Activated T-helper 2 cell treated with anti-CD3 and anti-CD28 coated beads, Interferon-gamma antibody, Interleukin-2, Interleukin-4, amounts not matched to agents 10 μg/mL and 5 μg/mL and 100 μg/mL, durations not matched to agents 14 hours and 24 hours and 36 hours (primary cell): Measurements from ENCODE around the gene C10orf90. TPM values are rescaled to one million over a fixed set of nuclear protein-coding genes. Genes with fewer than 3 reads are reported as not detected.

Experiments used
- DNase-seq: peaks from one replicate; pipeline ENCODE4 v3.0.0; 2021; ENCODE audit warnings: low spot score
- H3K27ac Mint-ChIP-seq: one replicate; pipeline ENCODE4 v1.8.0; 2021; ENCODE audit warnings: mixed read lengths
- H3K27me3 Mint-ChIP-seq: one replicate; pipeline ENCODE4 v1.8.0; 2021; ENCODE audit warnings: low read depth, mixed read lengths
- H3K36me3 Mint-ChIP-seq: one replicate; pipeline ENCODE4 v1.8.0; 2021; ENCODE audit warnings: low read depth, mixed read lengths
- H3K4me1 Mint-ChIP-seq: one replicate; pipeline ENCODE4 v1.8.0; 2021; ENCODE audit warnings: low read depth, mixed read lengths
- H3K4me3 Mint-ChIP-seq: one replicate; pipeline ENCODE4 v1.8.0; 2021; ENCODE audit warnings: low read depth, mild to moderate bottlenecking, moderate library complexity, mixed read lengths
- H3K9me3 Mint-ChIP-seq: one replicate; pipeline ENCODE4 v1.8.0; 2021; ENCODE audit warnings: mixed read lengths
- intact Hi-C: fragments of 100-400 bp; cut with micrococcal nuclease; formaldehyde crosslinking; loops from one replicate; pipeline ENCODE4 v1.15.1; 2023
- total RNA-seq: library from RNA; stranded (reverse); gene quantifications from 2 replicates; pipeline ENCODE4 v1.2.3, GENCODE V29; 2022

Gene C10orf90
- not detected in 2 replicates for total RNA-seq

DNA sequence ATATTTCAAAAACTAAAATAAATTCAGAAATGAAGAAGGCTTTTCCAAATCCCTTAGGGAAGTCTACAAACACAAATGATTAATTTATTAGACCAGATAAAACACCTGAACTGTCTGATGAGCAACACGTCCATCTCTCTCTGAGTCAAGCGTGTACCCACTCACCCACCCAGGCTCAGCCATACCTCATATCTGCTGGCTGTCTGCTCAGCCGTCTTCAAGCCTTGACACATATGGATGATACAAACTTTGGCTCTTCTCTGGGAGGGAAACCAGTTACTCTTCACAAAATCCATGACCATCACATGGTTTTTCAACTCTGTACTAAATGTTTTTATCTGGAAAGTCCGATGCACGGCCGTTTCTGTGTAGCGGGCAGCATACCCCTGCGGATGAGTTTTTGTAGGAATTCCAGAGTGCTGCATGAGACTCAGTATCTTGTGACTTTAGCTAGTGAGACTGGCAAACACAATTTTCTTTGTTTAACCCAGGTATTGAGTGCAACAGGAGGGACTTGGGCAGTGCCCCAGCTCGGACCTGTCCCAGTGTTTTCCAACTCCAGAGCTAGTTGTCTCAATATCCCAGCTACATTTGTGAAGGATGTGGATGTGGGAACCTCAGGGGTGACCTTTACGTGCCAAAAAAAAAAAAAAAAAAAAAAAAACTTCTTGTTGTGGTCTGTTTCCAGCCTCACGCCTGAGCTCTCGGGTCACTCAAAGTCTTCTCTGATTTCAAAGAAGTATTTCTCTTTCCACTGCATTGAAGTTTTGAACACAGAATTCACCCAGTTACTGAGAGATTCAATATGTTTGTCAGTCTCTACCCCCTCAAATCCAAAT is at the start of gene C10orf90:
TSS of gene C10orf90 (minus strand) at position 638 of the 839 bp plus-strand sequence. CDS start at position 425, 213 bp downstream.
- H3K4me3 Mint-ChIP-seq, result no peak within 1 kb of the TSS
- H3K27ac Mint-ChIP-seq, result no peak within 1 kb of the TSS
- H3K4me1 Mint-ChIP-seq, result no peaks in the 10 kb centered on the region
- intact Hi-C loops, result no loop called here
- H3K27me3 Mint-ChIP-seq, result no peaks in the 10 kb centered on the region
- no peak for DNase-seq
- H3K9me3 Mint-ChIP-seq, result peaks cover 12% of the 10 kb centered on the region
- no peaks in the 10 kb centered on the region for H3K36me3 Mint-ChIP-seq

DNA sequence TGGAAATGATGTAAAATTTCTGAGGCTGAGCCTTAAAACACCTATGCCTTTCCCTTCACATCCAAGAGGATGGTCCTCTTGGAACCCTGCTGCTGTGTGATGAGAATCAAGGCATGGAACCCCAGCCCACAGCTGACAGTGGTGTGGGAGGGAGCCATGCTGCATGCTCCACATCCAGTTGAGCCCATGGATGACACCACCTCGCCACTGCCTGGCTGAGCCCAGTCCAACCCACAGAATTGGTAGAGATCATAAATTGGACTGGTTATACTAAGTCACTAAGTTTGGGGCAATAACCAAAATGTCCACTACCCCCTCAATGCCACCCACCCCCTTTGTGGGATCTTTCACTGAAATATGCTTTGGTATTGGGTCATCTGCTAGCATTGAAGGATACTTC is 45.9 kb upstream of the C10orf90 start:
- Mint-ChIP-seq H3K9me3 (no peaks in the 10 kb centered on the region), H3K27me3 (no peaks in the 10 kb centered on the region), H3K4me1 (no peaks in the 10 kb centered on the region), H3K36me3 (no peaks in the 10 kb centered on the region), H3K4me3 (no peak overlapping the region), H3K27ac (no peak overlapping the region)
- intact Hi-C loops, result no loop called here
- no peak for DNase-seq

GRCh38 chr10:126713594-126713993 is 43.1 kb upstream of the C10orf90 start:
- Mint-ChIP-seq H3K9me3 (no peaks in the 10 kb centered on the region), H3K4me3 (no peak overlapping the region), H3K27me3 (no peaks in the 10 kb centered on the region), H3K36me3 (no peaks in the 10 kb centered on the region), H3K27ac (no peak overlapping the region), H3K4me1 (no peaks in the 10 kb centered on the region)
- intact Hi-C loops, result no loop called here
- no peak for DNase-seq

GRCh38 chr10:126712681-126713080 is 42.2 kb upstream of the C10orf90 start:
- no peaks in the 10 kb centered on the region for H3K4me1 Mint-ChIP-seq
- no peak overlapping the region for H3K4me3 Mint-ChIP-seq
- no peaks in the 10 kb centered on the region for H3K36me3 Mint-ChIP-seq
- H3K9me3 Mint-ChIP-seq, result no peaks in the 10 kb centered on the region
- no peak overlapping the region for H3K27ac Mint-ChIP-seq
- no peaks in the 10 kb centered on the region for H3K27me3 Mint-ChIP-seq
- intact Hi-C loops, result no loop called here
- no peak for DNase-seq

GRCh38 chr10:126705951-126706565 is 35.6 kb upstream of the C10orf90 start:
- no peaks in the 10 kb centered on the region for H3K9me3 Mint-ChIP-seq
- H3K27me3 Mint-ChIP-seq, result no peaks in the 10 kb centered on the region
- no peak for DNase-seq
- no peaks in the 10 kb centered on the region for H3K36me3 Mint-ChIP-seq
- H3K27ac Mint-ChIP-seq, result no peak overlapping the region
- no peak overlapping the region for H3K4me3 Mint-ChIP-seq
- intact Hi-C loops, result no loop called here
- no peaks in the 10 kb centered on the region for H3K4me1 Mint-ChIP-seq

DNA sequence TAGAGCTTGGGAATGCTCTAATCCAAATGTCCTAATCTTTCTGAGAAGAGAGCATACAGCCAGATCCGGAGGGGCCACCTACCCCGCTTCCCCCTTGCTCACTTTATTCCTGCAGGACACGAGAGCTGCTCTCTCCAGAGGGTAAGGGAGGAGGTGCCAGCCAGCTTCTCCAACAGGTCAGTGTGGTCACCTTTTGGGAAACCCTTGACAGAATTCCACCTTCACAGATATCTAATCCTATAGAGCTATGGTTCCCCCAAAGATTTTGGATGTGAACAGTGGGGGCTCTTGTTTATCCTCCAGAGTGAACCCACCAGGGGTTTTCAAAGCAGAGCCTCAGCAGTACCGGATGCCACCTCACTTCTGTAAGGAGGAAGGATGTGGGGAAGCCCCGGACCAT is 34.6 kb upstream of the C10orf90 start:
- DNase-seq, result no peak
- no peaks in the 10 kb centered on the region for H3K9me3 Mint-ChIP-seq
- H3K36me3 Mint-ChIP-seq, result no peaks in the 10 kb centered on the region
- H3K27ac Mint-ChIP-seq, result no peak overlapping the region
- no peak overlapping the region for H3K4me3 Mint-ChIP-seq
- H3K27me3 Mint-ChIP-seq, result no peaks in the 10 kb centered on the region
- no peaks in the 10 kb centered on the region for H3K4me1 Mint-ChIP-seq
- intact Hi-C loops, result no loop called here

DNA sequence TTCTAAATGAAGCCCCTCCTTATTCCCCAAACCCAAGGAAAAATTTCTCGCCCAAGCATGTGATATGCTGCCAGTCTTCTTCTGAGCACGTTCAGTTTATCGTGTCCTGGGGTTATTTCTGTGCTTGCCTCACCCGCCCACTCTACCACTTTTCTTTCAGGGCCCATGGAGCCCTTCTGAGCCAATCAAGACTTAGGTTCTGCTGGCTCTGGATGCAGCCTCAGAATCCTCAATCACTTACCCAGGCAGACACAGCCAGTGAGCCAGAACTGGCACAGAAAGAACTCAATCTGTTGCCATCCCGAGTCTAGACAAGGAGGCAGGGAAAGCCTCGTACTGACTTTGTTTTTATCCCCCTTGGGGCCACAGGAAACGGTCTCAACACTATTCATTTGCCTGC is 34.2 kb upstream of the C10orf90 start:
- intact Hi-C loops, result no loop called here
- H3K4me1 Mint-ChIP-seq, result no peaks in the 10 kb centered on the region
- DNase-seq, result no peak
- no peaks in the 10 kb centered on the region for H3K36me3 Mint-ChIP-seq
- H3K9me3 Mint-ChIP-seq, result no peaks in the 10 kb centered on the region
- H3K27me3 Mint-ChIP-seq, result no peaks in the 10 kb centered on the region
- H3K4me3 Mint-ChIP-seq, result no peak overlapping the region
- no peak overlapping the region for H3K27ac Mint-ChIP-seq

DNA sequence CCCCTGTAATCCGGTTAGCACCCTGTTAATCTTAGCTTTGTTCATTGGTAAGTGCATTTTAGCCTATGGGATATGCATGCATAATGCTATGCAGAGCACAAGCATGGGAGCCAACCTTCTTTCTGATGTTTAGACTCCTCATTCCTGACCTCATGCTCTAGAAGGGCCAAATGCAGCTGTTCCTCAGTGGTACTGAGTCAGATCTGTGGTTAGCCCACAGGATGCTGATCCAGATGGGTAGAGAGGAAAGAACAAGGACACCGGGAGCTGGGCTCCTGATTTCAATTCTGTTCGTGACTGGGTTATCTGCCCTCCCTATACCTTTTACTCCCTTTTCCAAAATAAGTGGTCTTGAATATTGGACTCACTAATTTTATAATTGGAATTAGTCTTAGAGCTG is 31.7 kb upstream of the C10orf90 start:
- no peaks in the 10 kb centered on the region for H3K36me3 Mint-ChIP-seq
- H3K27me3 Mint-ChIP-seq, result no peaks in the 10 kb centered on the region
- no peak overlapping the region for H3K4me3 Mint-ChIP-seq
- intact Hi-C loops, result no loop called here
- no peak for DNase-seq
- H3K4me1 Mint-ChIP-seq, result no peaks in the 10 kb centered on the region
- H3K27ac Mint-ChIP-seq, result no peak overlapping the region
- H3K9me3 Mint-ChIP-seq, result no peaks in the 10 kb centered on the region

- intact Hi-C loops, result no loop called here
- no peak overlapping the region for H3K4me3 Mint-ChIP-seq
- no peak overlapping the region for H3K27ac Mint-ChIP-seq
- no peaks in the 10 kb centered on the region for H3K36me3 Mint-ChIP-seq
- DNase-seq, result no peak
- H3K4me1 Mint-ChIP-seq, result no peaks in the 10 kb centered on the region
- no peaks in the 10 kb centered on the region for H3K27me3 Mint-ChIP-seq
- H3K9me3 Mint-ChIP-seq, result no peaks in the 10 kb centered on the region
Measured at GRCh38 chr10:126701526-126701925, 31.0 kb upstream of the C10orf90 start.

DNA sequence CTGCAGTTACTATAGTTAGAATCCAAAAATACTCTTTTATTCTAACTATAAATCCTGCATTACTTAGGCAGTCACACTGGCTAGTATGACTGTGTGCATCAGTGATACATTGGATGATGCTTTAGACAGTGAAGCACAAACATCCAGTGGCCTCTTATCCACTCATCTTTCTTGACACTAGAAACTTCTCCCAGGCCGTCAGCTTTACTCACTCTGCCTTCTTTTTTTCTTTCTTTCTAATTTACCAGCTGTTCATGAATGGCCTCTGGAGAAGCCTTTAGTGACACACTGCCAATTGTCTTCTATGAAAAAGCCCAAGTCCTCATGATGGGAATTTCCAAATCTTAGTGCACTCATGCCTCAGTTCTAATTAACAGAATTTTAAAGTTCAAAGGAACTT is 26.2 kb upstream of the C10orf90 start:
- no peak for DNase-seq
- no peak overlapping the region for H3K4me3 Mint-ChIP-seq
- no peaks in the 10 kb centered on the region for H3K27me3 Mint-ChIP-seq
- no peak overlapping the region for H3K27ac Mint-ChIP-seq
- H3K4me1 Mint-ChIP-seq, result no peaks in the 10 kb centered on the region
- intact Hi-C loops, result no loop called here
- H3K9me3 Mint-ChIP-seq, result no peaks in the 10 kb centered on the region
- no peaks in the 10 kb centered on the region for H3K36me3 Mint-ChIP-seq

- no peaks in the 10 kb centered on the region for H3K27me3 Mint-ChIP-seq
- intact Hi-C loops, result no loop called here
- H3K27ac Mint-ChIP-seq, result no peak overlapping the region
- no peak overlapping the region for H3K4me3 Mint-ChIP-seq
- H3K4me1 Mint-ChIP-seq, result no peaks in the 10 kb centered on the region
- H3K36me3 Mint-ChIP-seq, result no peaks in the 10 kb centered on the region
- DNase-seq, result no peak
- H3K9me3 Mint-ChIP-seq, result no peaks in the 10 kb centered on the region
Measured at GRCh38 chr10:126691456-126691855, 21.0 kb upstream of the C10orf90 start.

DNA sequence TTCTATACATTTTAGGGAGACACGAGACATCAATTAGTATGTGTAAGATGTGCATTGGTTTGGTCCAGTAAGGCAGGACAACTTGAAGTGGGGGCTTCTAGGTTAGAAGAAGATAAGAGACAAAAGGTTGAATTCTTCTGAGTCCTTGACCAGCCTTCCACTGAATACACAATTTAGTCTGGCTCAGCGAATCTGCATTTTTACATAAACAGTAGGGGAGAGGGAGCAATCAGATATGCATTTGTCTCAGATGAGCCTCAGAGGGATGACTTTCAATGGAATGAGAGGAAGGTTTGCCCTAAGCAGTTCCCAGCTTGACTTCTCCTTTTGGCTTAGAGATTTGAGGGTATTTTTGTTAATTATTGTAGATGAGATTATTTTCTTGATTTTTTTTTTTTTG is 20.0 kb upstream of the C10orf90 start:
- Mint-ChIP-seq H3K4me3 (no peak overlapping the region), H3K4me1 (no peaks in the 10 kb centered on the region), H3K27me3 (no peaks in the 10 kb centered on the region), H3K36me3 (no peaks in the 10 kb centered on the region), H3K9me3 (no peaks in the 10 kb centered on the region), H3K27ac (no peak overlapping the region)
- intact Hi-C loops, result no loop called here
- DNase-seq, result no peak

GRCh38 chr10:126689461-126689994 is 19.0 kb upstream of the C10orf90 start:
- DNase-seq, result no peak
- Mint-ChIP-seq H3K27ac (no peak overlapping the region), H3K9me3 (no peaks in the 10 kb centered on the region), H3K4me3 (no peak overlapping the region), H3K36me3 (no peaks in the 10 kb centered on the region), H3K27me3 (no peaks in the 10 kb centered on the region), H3K4me1 (no peaks in the 10 kb centered on the region)
- intact Hi-C loops, result no loop called here
